Glutamatergic neuron (in vitro differentiated cells): Measurements from ENCODE around the gene SDC1. TPM values are rescaled to one million over a fixed set of nuclear protein-coding genes. Genes with fewer than 3 reads are reported as not detected.

Experiments used
- DNase-seq: peaks from one replicate; pipeline ENCODE4 v3.0.0; 2022
- H3K27ac Mint-ChIP-seq: one replicate; pipeline ENCODE4 v1.8.0; 2020; ENCODE audit warnings: mild to moderate bottlenecking, mixed read lengths, inconsistent platforms; ENCODE audit not compliant: unreplicated experiment
- H3K27me3 Mint-ChIP-seq: one replicate; pipeline ENCODE4 v1.8.0; 2020; ENCODE audit warnings: mild to moderate bottlenecking, moderate library complexity, mixed read lengths, inconsistent platforms; ENCODE audit not compliant: unreplicated experiment
- H3K36me3 Mint-ChIP-seq: one replicate; pipeline ENCODE4 v1.8.0; 2020; ENCODE audit warnings: mild to moderate bottlenecking, mixed read lengths, inconsistent platforms; ENCODE audit not compliant: unreplicated experiment
- H3K4me1 Mint-ChIP-seq: one replicate; pipeline ENCODE4 v1.8.0; 2020; ENCODE audit warnings: mild to moderate bottlenecking, low read depth, mixed read lengths, inconsistent platforms; ENCODE audit not compliant: unreplicated experiment
- H3K4me3 Mint-ChIP-seq: one replicate; pipeline ENCODE4 v1.8.0; 2020; ENCODE audit warnings: mild to moderate bottlenecking, mixed read lengths, inconsistent platforms; ENCODE audit not compliant: unreplicated experiment
- H3K9me3 Mint-ChIP-seq: one replicate; pipeline ENCODE4 v1.8.0; 2020; ENCODE audit warnings: mild to moderate bottlenecking, moderate library complexity, mixed read lengths, inconsistent platforms; ENCODE audit not compliant: unreplicated experiment
- CTCF ChIP-seq: fragments of 200-600 bp; sonication (generic); IDR thresholded peaks from one replicate; pipeline ENCODE4 v1.5.0; 2021; ENCODE audit not compliant: partially characterized antibody, unreplicated experiment
- total RNA-seq: library from RNA; stranded (reverse); fragmentation: NEBNext Ultra II Directional; extraction: Animal tissue kit (Norgen Biotek cat#: 25700); gene quantifications from one replicate; pipeline ENCODE4 v1.2.1, GENCODE V29; 2021; ENCODE audit not compliant: unreplicated experiment

SDC1 gene
- total RNA-seq, 1 donor from 2014 or later = 0.93 TPM

GRCh38 chr2:20209373-20210109 is 15.4 kb downstream of the SDC1 start:
- Mint-ChIP-seq H3K4me3 (no peak overlapping the region), H3K4me1 (peaks cover 8% of the 10 kb centered on the region), H3K9me3 (peaks cover 5% of the 10 kb centered on the region), H3K27me3 (peaks cover 11% of the 10 kb centered on the region), H3K36me3 (no peaks in the 10 kb centered on the region), H3K27ac (no peak overlapping the region)
- TF ChIP-seq CTCF = no peak
- DNase-seq = no peak

- H3K27ac Mint-ChIP-seq = no peak overlapping the region
Observed at GRCh38 chr2:20208476-20208859, 16.5 kb downstream of the SDC1 start.

DNA sequence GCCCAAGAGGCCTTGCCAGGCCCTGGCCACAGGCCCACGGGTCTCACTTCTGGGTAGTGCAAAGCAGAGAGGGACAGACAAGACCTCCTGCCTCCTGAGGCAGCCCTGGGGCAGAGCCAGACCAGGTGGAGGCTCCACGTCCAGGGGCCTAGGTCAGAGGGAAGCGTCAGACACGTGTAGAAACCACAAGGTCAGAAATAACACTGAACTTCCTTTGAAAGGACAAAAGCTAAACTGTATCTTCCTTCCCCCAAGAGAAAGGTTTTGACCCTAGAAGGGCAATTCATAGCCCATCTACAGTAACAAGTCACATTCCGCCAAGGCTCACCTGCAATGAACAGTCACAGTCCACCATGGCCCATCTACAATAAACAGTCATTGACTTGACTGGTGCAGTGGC is 17.9 kb downstream of the SDC1 start:
- Mint-ChIP-seq H3K36me3 (no peaks in the 10 kb centered on the region), H3K27ac (no peak overlapping the region), H3K9me3 (no peaks in the 10 kb centered on the region), H3K4me3 (no peak overlapping the region), H3K4me1 (peaks cover 8% of the 10 kb centered on the region), H3K27me3 (peaks cover 8% of the 10 kb centered on the region)
- TF ChIP-seq CTCF = no peak
- no peak for DNase-seq

More at GRCh38 chr2:20208476-20208859, 16.5 kb downstream of the SDC1 start:
- Mint-ChIP-seq H3K36me3 (no peaks in the 10 kb centered on the region), H3K9me3 (peaks cover 2% of the 10 kb centered on the region), H3K27me3 (peaks cover 8% of the 10 kb centered on the region), H3K4me3 (no peak overlapping the region), H3K4me1 (peaks cover 8% of the 10 kb centered on the region)
- DNase-seq = no peak
- no peak for TF ChIP-seq CTCF

GRCh38 chr2:20205915-20206524 is 18.9 kb downstream of the SDC1 start:
- Mint-ChIP-seq H3K27me3 (peaks cover 8% of the 10 kb centered on the region), H3K4me1 (peaks cover 8% of the 10 kb centered on the region), H3K4me3 (no peak overlapping the region), H3K9me3 (no peaks in the 10 kb centered on the region), H3K36me3 (no peaks in the 10 kb centered on the region), H3K27ac (no peak overlapping the region)
- no peak for TF ChIP-seq CTCF
- no peak for DNase-seq

DNA sequence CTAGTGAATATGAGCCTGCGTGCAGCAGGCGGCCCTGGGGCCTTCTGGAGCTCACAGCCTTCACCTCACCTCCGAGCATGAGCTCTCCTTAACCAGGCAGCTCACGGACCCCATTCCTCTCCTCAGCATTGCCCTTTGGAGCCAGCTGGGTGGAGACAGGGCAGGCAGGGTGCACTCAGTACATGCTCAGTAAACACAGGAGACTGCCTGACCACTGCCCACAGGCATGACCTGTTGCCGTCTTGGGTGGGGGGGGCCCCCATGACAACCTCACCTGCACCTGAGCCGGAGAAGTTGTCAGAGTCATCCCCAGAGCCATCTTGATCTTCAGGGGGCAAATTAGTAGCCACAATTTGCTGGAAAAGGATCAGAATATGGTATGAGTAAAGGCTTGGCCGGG is 19.9 kb downstream of the SDC1 start:
- no peak for TF ChIP-seq CTCF

More for the DNA sequence above, 19.9 kb downstream of the SDC1 start:
- Mint-ChIP-seq H3K36me3 (peaks cover 6% of the 10 kb centered on the region), H3K4me3 (no peak overlapping the region), H3K27me3 (peaks cover 5% of the 10 kb centered on the region), H3K4me1 (peaks cover 5% of the 10 kb centered on the region), H3K9me3 (no peaks in the 10 kb centered on the region), H3K27ac (no peak overlapping the region)
- DNase-seq = no peak
